PC-9 (cell line): ENCODE results near the gene DAPK1. TPM values are rescaled to one million over a fixed set of nuclear protein-coding genes. Genes with fewer than 3 reads are reported as not detected.

Experiments
- BruUV-seq: library from RNA; stranded (reverse); fragments of 400-500 nt; replicated peaks from 2 replicates; lab custom pipeline; 2021; lab: Mats Ljungman, UMichigan
- CTCF ChIA-PET: fragments of 300-600 bp; sonication (Branson Sonifier 250); formaldehyde crosslinking; loops from one replicate; lab custom pipeline; 2022; ENCODE audit warnings: antibody characterized with exemption; lab: Charles Lee
- POLR2A ChIA-PET: fragments of 300-600 bp; sonication (Branson Sonifier 250); formaldehyde crosslinking; loops from one replicate; lab custom pipeline; 2022; ENCODE audit warnings: antibody characterized with exemption; ENCODE audit not compliant: unreplicated experiment; lab: Charles Lee
- DNase-seq, 2 experiments: peaks; one replicate each; pipeline versions ENCODE4 v3.0.0 to v3.0.0-alpha.2; 2015 to 2022; ENCODE audit warnings: mixed read lengths in 1 of 2
- H2AFZ ChIP-seq: fragments of 200-600 bp; sonication (generic); 2 replicates; pipeline ENCODE4 v1.8.1; 2017; ENCODE audit warnings: antibody characterized with exemption
- H3F3A ChIP-seq: fragments of 200-600 bp; sonication (generic); 2 replicates; pipeline ENCODE4 v1.8.1; 2017; ENCODE audit warnings: antibody characterized with exemption, mild to moderate bottlenecking, low read depth; ENCODE audit not compliant: insufficient read depth
- H3K27ac ChIP-seq: fragments of 200-600 bp; sonication (generic); 2 replicates; pipeline ENCODE4 v1.6.1; 2016; ENCODE audit warnings: mixed run types
- H3K27me3 ChIP-seq: fragments of 200-600 bp; sonication (generic); 2 replicates; pipeline ENCODE4 v1.6.1; 2016; ENCODE audit warnings: low read depth, mixed run types; ENCODE audit not compliant: insufficient read depth
- H3K36me3 ChIP-seq: fragments of 200-600 bp; sonication (generic); 2 replicates; pipeline ENCODE4 v1.6.1; 2016; ENCODE audit warnings: low read depth, mixed run types
- H3K4me1 ChIP-seq: fragments of 200-600 bp; sonication (generic); replicated peaks from 2 replicates; pipeline ENCODE4 v1.6.1; 2016; ENCODE audit warnings: mixed run types; ENCODE audit not compliant: insufficient read depth
- H3K4me2 ChIP-seq: fragments of 200-600 bp; sonication (generic); 2 replicates; pipeline ENCODE4 v1.6.1; 2017; ENCODE audit warnings: mixed run types
- H3K4me3 ChIP-seq: fragments of 200-600 bp; sonication (generic); 2 replicates; pipeline ENCODE4 v1.6.1; 2016; ENCODE audit warnings: mixed run types
- H3K79me2 ChIP-seq: fragments of 200-600 bp; sonication (generic); 2 replicates; pipeline ENCODE4 v1.6.1; 2017; ENCODE audit warnings: low read depth, mixed run types
- H3K9me2 ChIP-seq: fragments of 200-600 bp; sonication (generic); 2 replicates; pipeline ENCODE4 v1.8.1; 2017; ENCODE audit warnings: mild to moderate bottlenecking; ENCODE audit not compliant: insufficient read depth
- H3K9me3 ChIP-seq: fragments of 200-600 bp; sonication (generic); 2 replicates; pipeline ENCODE4 v1.8.1; 2016; ENCODE audit warnings: low read depth; ENCODE audit not compliant: insufficient read depth
- H4K20me1 ChIP-seq: fragments of 200-600 bp; sonication (generic); 2 replicates; pipeline ENCODE4 v1.8.1; 2017; ENCODE audit not compliant: insufficient read depth
- CTCF ChIP-seq: fragments of 200-600 bp; sonication (generic); conservative IDR thresholded peaks from 2 replicates; pipeline ENCODE4 v1.6.1; 2017; ENCODE audit warnings: mixed run types, antibody characterized with exemption, mild to moderate bottlenecking, moderate library complexity
- EZH2 ChIP-seq: fragments of 200-600 bp; sonication (generic); IDR thresholded peaks from 2 replicates; pipeline ENCODE4 v1.8.0; 2017; ENCODE audit warnings: antibody characterized with exemption, low read depth
- intact Hi-C: fragments of 100-400 bp; cut with micrococcal nuclease; formaldehyde crosslinking; loops from one replicate; pipeline ENCODE4 v1.10.0; 2022; ENCODE audit not compliant: unreplicated experiment
- total RNA-seq: library from RNA; stranded (reverse); gene quantifications from 2 replicates; pipeline ENCODE4 v1.2.3, GENCODE V29; 2021

The DAPK1 gene
- total RNA-seq, 1 experiment from 2014 or later = 100 TPM

DNA sequence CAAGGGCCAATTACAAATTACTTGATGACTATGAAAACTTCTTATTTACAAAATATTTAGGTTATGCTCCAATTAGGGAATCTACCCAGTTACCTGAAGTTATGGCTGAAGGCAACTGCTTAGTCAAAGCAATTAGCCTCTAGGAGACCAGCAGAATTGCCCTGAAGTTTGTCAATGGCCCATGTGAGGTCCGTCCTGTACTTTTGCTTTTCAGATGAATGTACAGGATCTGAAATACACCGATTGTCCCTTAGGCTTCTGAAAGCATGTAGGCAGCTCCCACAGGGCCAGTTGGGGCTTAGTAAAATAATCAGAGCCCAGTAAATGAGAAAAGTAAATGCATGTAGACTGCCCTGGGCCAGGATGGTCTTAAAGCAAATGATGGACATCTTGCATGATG lies 93.3 kb downstream of the DAPK1 start:
- TF ChIP-seq EZH2 (no peak), CTCF (no peak)
- Histone ChIP-seq H3K27me3 (no peaks in the 10 kb centered on the region), H3K4me1 (peaks cover 17% of the 10 kb centered on the region; the same call in 1 of the 2 replicates), H3K9me2 (no peaks in the 10 kb centered on the region), H3K27ac (no peak overlapping the region), H4K20me1 (no peaks in the 10 kb centered on the region), H3K9me3 (no peaks in the 10 kb centered on the region), H2AFZ (no peak overlapping the region), H3K79me2 (no peaks in the 10 kb centered on the region), H3K36me3 (no peaks in the 10 kb centered on the region), H3K4me2 (no peak overlapping the region), H3F3A (no peaks in the 10 kb centered on the region), H3K4me3 (no peak overlapping the region)
- intact Hi-C loops = no loop called here
- ChIA-PET CTCF (no interaction called here), POLR2A (no interaction called here)
- no peak for DNase-seq
- no TSS peak for BruUV-seq

- intact Hi-C loops = no loop called here
- no peak overlapping the region for H3K4me2 ChIP-seq
- BruUV-seq = no TSS peak
- no peaks in the 10 kb centered on the region for H3F3A ChIP-seq
- no peak for DNase-seq
- no peak overlapping the region for H3K4me3 ChIP-seq
- H3K4me1 ChIP-seq = peaks cover 24% of the 10 kb centered on the region
- H2AFZ ChIP-seq = no peak overlapping the region
- 0 out of 2 replicates have a peak, but pooled peaks cover 7% of the 10 kb centered on the region for H3K79me2 ChIP-seq
- no peaks in the 10 kb centered on the region for H3K9me3 ChIP-seq
- H3K27me3 ChIP-seq = no peaks in the 10 kb centered on the region
- no peaks in the 10 kb centered on the region for H3K9me2 ChIP-seq
- ChIA-PET CTCF (no interaction called here), POLR2A (no interaction called here)
- no peaks in the 10 kb centered on the region for H3K36me3 ChIP-seq
- no peak overlapping the region for H3K27ac ChIP-seq
- H4K20me1 ChIP-seq = no peaks in the 10 kb centered on the region
- TF ChIP-seq CTCF = no peak
Observed at GRCh38 chr9:87592554-87593358, 95.1 kb downstream of the DAPK1 start.

GRCh38 chr9:87593359-87593980 lies 95.8 kb downstream of the DAPK1 start:
- no peak for TF ChIP-seq EZH2
- ChIA-PET CTCF (no interaction called here), POLR2A (no interaction called here)
- Histone ChIP-seq H3K4me2 (no peak overlapping the region), H2AFZ (no peak overlapping the region), H3K4me3 (no peak overlapping the region), H4K20me1 (no peaks in the 10 kb centered on the region), H3K27ac (no peak overlapping the region), H3K9me2 (no peaks in the 10 kb centered on the region), H3K36me3 (no peaks in the 10 kb centered on the region), H3K79me2 (0 out of 2 replicates have a peak, but pooled peaks cover 7% of the 10 kb centered on the region), H3K4me1 (peaks cover 31% of the 10 kb centered on the region), H3K27me3 (no peaks in the 10 kb centered on the region), H3K9me3 (no peaks in the 10 kb centered on the region), H3F3A (no peaks in the 10 kb centered on the region)
- BruUV-seq = no TSS peak
- no peak for DNase-seq
- intact Hi-C loops = no loop called here
